ENCODE results near the gene TCEA2.
A peak's percentile ranks its signal among the peaks of the same experiment; 100 is the strongest.

TCEA2 gene

GRCh38 chr20:64062596-64063388 lies at the start of gene TCEA2:
Gene TCEA2, plus strand, starts transcription at chr20:64063198. Its CDS starts 115 bp downstream, at chr20:64063313.
- peak; percentile 98 for DNase-seq

- no peak for DNase-seq
These were observed 47.4 kb upstream of the TCEA2 start for GRCh38 chr20:64015635-64016034.

- DNase-seq, result no peak
These were observed 41.6 kb upstream of the TCEA2 start for GRCh38 chr20:64021124-64021975.

- no peak for DNase-seq
These were observed 40.2 kb upstream of the TCEA2 start for GRCh38 chr20:64022671-64023360.

GRCh38 chr20:64023361-64024140 lies 39.4 kb upstream of the TCEA2 start:
- DNase-seq, result no peak

GRCh38 chr20:64024141-64024990 lies 38.6 kb upstream of the TCEA2 start:
- no peak for DNase-seq

GRCh38 chr20:64025101-64025825 lies 37.7 kb upstream of the TCEA2 start:
- no peak for DNase-seq

- no peak for DNase-seq
These were observed 37.1 kb upstream of the TCEA2 start for GRCh38 chr20:64025826-64026412.

- DNase-seq, result no peak
These were observed 34.9 kb upstream of the TCEA2 start for GRCh38 chr20:64027981-64028685.

GRCh38 chr20:64029293-64030117 lies 33.5 kb upstream of the TCEA2 start:
- no peak for DNase-seq

GRCh38 chr20:64030371-64031134 lies 32.4 kb upstream of the TCEA2 start:
- DNase-seq, result no peak

- DNase-seq, result no peak
These were observed 31.1 kb upstream of the TCEA2 start for GRCh38 chr20:64031822-64032314.

GRCh38 chr20:64032706-64033624 lies 30.0 kb upstream of the TCEA2 start:
- no peak for DNase-seq

- DNase-seq, result no peak
These were observed 29.0 kb upstream of the TCEA2 start for GRCh38 chr20:64033981-64034493.

GRCh38 chr20:64035066-64035932 lies 27.7 kb upstream of the TCEA2 start:
- no peak for DNase-seq

Data from amniotic stem cell (primary cell).